Left renal cortex interstitium (tissue), 4 donors: Measurements from ENCODE around the gene EIF2AK2. TPM values are rescaled to one million over a fixed set of nuclear protein-coding genes. Genes with fewer than 3 reads are reported as not detected.
"Not testable (repeated sequence)": the region's sequence is repeated elsewhere in the genome, so short reads cannot be mapped to it uniquely, and the experiment has no call there.

Source experiments
- DNase-seq, 4 donors: peaks; one replicate each; pipeline ENCODE4 v3.0.0-alpha.2; 2013; ENCODE audit warnings: low read depth in 4 of 4, low spot score in 2 of 4, missing footprints in 1 of 4
- polyA plus RNA-seq, 4 donors: library from polyadenylated mRNA; unstranded; fragments of 120-200 nt; gene quantifications; one replicate each; pipeline ENCODE4 v1.2.1, GENCODE V29; 2013; ENCODE audit not compliant: insufficient read length in 4 of 4

The EIF2AK2 gene
- polyA plus RNA-seq, result 10 to 100 TPM; 31.1 to 38.9 (median 32.9) TPM

DNA sequence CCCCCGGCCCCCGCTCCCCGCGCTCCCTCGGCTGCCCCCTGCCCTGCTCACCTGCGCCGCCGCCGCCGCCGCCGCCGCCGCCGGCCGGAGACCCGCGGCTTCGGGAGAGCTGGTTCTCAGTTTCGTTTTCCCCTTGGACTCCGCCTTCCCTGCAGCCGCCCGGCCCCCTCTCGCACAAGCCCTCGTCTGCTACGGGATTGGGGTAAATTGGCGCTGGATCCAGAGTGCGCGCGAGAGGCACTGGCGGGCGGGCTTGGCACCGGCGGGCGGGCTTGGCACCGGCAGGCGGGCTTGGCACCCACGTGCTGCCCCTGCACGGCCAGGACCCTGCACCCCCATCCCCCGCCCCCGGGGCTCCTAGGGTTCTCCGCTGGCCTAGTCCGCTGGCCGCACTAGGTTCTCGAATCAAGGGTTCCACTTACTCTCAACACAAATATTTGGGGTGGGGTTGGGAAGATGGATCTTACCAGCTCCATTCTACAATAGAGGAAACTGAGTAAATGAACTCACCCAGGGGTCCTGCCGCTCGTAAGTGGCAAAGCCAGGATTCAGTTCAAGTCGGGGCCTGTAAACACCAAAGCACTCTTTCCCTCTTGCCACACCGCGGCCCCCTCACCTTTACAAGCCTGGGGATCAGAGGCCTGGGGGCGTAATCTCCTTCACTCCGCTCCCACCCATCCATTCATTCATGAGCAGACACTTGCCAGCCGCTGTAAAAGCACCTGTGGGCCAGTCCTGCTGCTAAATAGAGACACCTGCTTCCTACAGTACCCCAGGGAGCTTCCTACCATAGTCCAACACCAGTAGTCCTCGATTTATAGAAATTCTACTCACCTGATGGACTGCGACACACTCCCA, at the start of gene EIF2AK2:
Gene EIF2AK2 (minus strand): TSS at position 124 of the 858 bp plus-strand sequence. CDS start 9,174 bp downstream, outside the sequence.
- DNase-seq, result peak; percentile 21 to 68 (median 56)

- no peak for DNase-seq
Measured at GRCh38 chr2:37205689-37206341, 49.0 kb upstream of the EIF2AK2 start.

- DNase-seq, result not testable (repeated sequence)
Measured at GRCh38 chr2:37205071-37205661, 48.4 kb upstream of the EIF2AK2 start.

GRCh38 chr2:37203708-37204107, 46.9 kb upstream of the EIF2AK2 start:
- DNase-seq, result no peak

GRCh38 chr2:37201766-37202165, 45.0 kb upstream of the EIF2AK2 start:
- no peak for DNase-seq

- no peak for DNase-seq
Measured at GRCh38 chr2:37201208-37201607, 44.4 kb upstream of the EIF2AK2 start.

DNA sequence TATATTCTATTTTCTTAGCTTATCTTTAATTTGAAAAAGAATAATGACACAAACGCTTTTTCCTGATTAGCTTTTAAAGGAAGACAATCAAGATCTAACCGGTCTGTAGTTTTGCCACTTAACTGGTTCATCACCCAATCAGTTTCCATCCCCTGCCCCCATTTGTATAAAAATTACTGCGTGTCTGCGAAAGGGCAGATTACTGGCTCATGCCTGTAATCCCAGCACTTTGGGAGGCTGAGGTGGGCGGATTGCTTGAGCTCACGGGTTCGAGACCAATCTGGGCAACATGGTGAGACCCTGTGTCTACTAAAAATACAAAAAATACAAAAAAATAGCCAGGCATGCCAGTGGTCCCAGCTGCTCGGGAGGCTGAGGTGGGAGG, 41.9 kb upstream of the EIF2AK2 start:
- no peak for DNase-seq

DNA sequence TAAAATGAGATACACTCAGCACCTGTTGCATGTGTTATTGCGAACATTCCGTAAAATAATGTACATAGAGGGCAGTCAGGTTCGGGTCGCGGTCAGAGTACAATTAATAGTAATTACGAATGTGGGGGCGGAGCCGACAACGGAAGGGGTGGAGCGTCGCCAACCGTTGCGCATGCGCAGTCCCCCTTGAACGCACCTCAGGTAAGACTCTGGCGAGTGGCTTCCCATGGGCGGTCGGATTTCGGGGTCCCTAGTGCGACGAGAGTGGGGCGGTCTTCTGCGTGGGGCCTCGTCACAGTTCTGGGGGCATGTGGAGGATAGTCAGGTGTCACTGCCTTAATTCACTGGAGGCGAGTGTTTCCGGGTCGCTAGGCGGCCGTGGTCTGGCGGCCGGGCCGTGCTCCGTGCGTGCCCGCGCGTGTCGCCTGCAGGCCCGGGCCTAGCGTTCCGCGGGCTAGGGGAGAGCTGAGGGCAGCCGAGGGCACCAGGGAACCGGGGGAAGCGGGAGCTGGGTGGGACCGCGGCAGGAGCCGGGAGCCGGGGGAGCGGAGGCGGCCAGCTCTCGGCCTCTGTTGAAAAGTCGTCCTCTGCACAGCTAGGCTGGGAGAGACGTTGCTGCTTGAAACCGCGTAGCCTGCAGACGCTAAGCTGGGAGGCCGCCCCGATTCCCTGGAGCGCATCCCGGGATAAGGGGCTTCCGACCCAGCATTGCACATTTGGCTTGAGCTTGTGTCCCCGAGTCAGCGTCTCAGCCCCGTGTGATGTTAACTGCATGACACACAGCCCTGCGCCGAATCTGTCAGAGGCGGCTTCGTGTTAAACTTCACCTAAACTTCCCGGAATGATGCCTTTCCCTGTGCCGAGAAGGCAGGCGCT, 39.8 kb upstream of the EIF2AK2 start, which contains the start of gene CEBPZOS:
Gene CEBPZOS (plus strand): TSS at position 177 of the 876 bp plus-strand sequence. CDS start 3,209 bp downstream, outside the sequence.
- peak; percentile 74 to 87 (median 79) for DNase-seq

- DNase-seq, result not testable (repeated sequence)
Measured at GRCh38 chr2:37195862-37196319, 39.1 kb upstream of the EIF2AK2 start.

DNA sequence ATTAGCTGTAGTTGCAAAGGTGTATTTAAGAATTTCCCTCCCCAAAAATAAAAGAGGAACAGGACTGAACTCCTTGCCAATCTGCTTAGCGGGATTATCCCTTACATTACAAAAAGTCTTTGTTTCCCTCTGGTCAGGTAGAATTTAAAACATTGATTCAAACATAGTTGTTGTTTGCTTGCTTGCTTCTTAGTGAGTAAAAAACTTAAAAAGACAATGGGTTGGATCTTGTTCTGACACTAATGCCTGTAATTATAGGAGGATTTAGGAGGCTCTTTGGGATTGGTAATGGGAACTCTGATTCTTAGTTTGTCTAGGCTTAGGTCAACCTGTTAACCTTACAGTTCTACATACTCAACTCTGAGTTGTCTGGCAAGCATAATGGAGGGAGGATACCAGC, 35.8 kb upstream of the EIF2AK2 start:
- no peak for DNase-seq

DNA sequence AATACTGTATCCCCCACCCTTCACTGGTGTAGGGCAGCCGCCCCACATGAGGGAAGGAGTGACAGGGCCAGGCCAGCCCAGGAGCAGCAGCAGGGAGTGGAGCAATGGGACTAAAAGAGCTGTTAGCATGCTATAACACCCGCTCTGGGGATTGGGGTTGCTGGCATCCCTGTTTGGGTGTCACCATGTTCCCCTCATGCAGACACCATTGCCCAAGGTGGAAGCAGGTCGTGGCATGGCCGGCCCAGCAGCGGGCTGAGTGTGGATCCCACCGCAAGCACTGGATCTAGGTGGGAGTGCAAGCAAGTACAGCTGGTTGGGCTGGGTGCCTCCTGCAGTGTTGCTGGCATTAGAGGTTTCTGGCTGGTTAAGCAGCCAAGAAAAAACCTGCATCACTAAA, 35.0 kb upstream of the EIF2AK2 start:
- DNase-seq, result no peak

GRCh38 chr2:37191253-37191652, 34.5 kb upstream of the EIF2AK2 start:
- no peak for DNase-seq

DNA sequence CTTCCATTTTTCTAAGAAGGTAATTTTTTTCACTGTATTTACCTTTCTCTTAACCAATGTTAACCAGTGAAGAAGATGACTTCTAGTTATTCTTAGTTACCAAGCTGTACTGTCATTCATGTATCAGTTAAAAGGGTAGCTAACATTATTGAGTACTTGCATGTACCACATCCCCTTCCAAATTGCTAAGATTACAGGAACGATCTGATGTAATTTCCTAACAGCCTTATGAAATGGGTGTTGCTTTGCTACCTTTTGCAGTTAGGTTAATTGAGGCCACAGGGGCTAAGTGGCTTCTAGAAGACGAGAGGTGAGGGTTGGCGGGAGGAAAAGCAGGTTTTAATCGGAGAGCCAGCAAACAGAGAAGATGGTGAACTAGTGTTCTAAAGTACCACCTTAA, 33.5 kb upstream of the EIF2AK2 start:
- DNase-seq, result no peak

DNA sequence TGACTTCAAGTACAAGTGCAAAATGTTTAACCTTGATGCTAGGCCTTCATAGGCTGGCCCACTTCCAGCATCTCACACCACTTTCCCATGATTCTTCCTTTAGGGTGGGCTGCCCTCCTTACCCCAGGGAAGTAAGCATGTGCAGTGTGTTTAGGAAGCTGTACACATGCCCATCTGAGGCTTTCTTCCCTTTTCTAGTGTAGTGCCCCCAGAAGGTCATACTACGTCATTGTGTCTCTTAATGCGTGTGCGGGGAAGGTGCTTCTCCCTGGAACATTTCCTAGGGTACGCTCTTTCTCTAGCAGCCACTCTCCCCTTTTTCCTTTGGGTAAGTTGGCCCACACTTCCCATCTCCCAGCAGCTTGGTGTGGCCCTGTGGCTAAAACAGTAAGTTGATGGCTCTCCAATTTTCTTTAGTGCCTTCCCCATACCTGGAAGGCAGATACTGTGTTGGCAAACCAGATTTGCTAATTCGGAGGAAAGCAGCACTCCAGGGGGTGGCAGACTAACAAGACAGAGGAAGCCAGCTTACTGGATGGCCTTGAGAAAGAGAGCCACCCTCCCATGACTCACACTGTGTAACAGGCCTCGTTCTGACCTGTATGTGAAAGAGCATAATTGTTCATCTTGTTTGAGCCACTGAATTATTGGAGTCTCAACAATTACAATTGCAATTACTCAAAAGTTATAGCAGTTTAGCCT, 32.8 kb upstream of the EIF2AK2 start:
- no peak for DNase-seq

DNA sequence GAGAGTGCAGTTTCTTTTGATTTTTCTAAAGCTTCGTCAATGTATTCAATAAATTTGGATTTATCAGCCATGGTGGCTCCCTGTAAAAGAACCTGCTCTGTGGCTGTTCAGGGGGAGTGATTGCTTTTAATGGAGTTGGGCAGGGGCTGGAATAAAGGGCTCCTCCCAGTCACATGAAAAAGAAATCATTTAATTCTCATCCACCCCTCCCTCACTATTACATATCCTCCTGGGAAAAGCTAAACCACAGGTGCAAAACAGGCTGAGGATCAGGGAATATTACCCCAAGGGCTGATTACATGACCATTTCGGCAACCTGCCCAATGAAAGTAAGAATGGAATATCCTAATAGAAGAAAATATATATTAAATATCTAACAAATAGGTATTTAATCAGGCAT, 31.8 kb upstream of the EIF2AK2 start, which contains the start of gene SULT6B1:
Gene SULT6B1 (minus strand): TSS at position 101 of the 400 bp plus-strand sequence. CDS start 30 bp downstream, at position 71.
- DNase-seq, result no peak

- no peak for DNase-seq
Measured at GRCh38 chr2:37181726-37182684, 25.2 kb upstream of the EIF2AK2 start.

GRCh38 chr2:37180640-37181039, 23.9 kb upstream of the EIF2AK2 start:
- DNase-seq, result no peak

- DNase-seq, result no peak
Measured at GRCh38 chr2:37180006-37180639, 23.3 kb upstream of the EIF2AK2 start.
